Astrocyte of the spinal cord (primary cell): Measurements from ENCODE around the gene NRIP2.
"Not testable (repeated sequence)": the region's sequence is repeated elsewhere in the genome, so short reads cannot be mapped to it uniquely, and the experiment has no call there.

Source experiments
- DNase-seq: peaks from one replicate; pipeline ENCODE4 v3.0.0; 2011; ENCODE audit warnings: low read depth, low spot score
- H3K4me3 ChIP-seq: 2 replicates; pipeline ENCODE4 v1.5.1; 2011; ENCODE audit warnings: low read depth, mild to moderate bottlenecking, low read length, moderate library complexity
- CTCF ChIP-seq: IDR thresholded peaks from 2 replicates; pipeline ENCODE4 v1.5.1; 2012; ENCODE audit warnings: low read depth, mild to moderate bottlenecking, low read length, inconsistent platforms
- in situ Hi-C: cut with HindIII; loops from 2 replicates; pipeline ENCODE4 v1.10.0; 2017; ENCODE audit warnings: low sequenced_read_pairs

The NRIP2 gene

GRCh38 chr12:2864198-2864597 lies 29.4 kb upstream of the NRIP2 start:
- DNase-seq, result no peak
- in situ Hi-C loops, result no loop called here
- H3K4me3 ChIP-seq, result no peak overlapping the region
- no peak for TF ChIP-seq CTCF

- in situ Hi-C loops, result not testable (repeated sequence)
Measured at GRCh38 chr12:2863402-2863801, 28.6 kb upstream of the NRIP2 start.

GRCh38 chr12:2862876-2863275 lies 28.0 kb upstream of the NRIP2 start:
- in situ Hi-C loops, result no loop called here
- H3K4me3 ChIP-seq, result no peak overlapping the region
- DNase-seq, result no peak
- TF ChIP-seq CTCF, result no peak

More at GRCh38 chr12:2863402-2863801, 28.6 kb upstream of the NRIP2 start:
- not testable (repeated sequence) for DNase-seq, H3K4me3 ChIP-seq

- in situ Hi-C loops, result no loop called here
- TF ChIP-seq CTCF, result no peak
- no peak overlapping the region for H3K4me3 ChIP-seq
- no peak for DNase-seq
Measured at GRCh38 chr12:2860170-2860569, 25.3 kb upstream of the NRIP2 start.

GRCh38 chr12:2858944-2859421 lies 24.1 kb upstream of the NRIP2 start:
- H3K4me3 ChIP-seq, result no peak overlapping the region
- DNase-seq, result no peak
- no peak for TF ChIP-seq CTCF
- in situ Hi-C loops, result no loop called here

- H3K4me3 ChIP-seq, result no peak overlapping the region
- in situ Hi-C loops, result no loop called here
- DNase-seq, result no peak
- no peak for TF ChIP-seq CTCF
Measured at GRCh38 chr12:2858334-2858733, 23.5 kb upstream of the NRIP2 start.

- in situ Hi-C loops, result no loop called here
- DNase-seq, result no peak
- no peak for TF ChIP-seq CTCF
Measured at GRCh38 chr12:2857576-2857975, 22.7 kb upstream of the NRIP2 start.

More at GRCh38 chr12:2857576-2857975, 22.7 kb upstream of the NRIP2 start:
- no peak overlapping the region for H3K4me3 ChIP-seq
